GM18507 (cell line): ENCODE measurements around the gene GDPGP1.

Source experiments
- DNase-seq: peaks from one replicate; pipeline ENCODE4 v3.0.0; 2011; ENCODE audit warnings: low read depth; ENCODE audit not compliant: insufficient read length; ENCODE audit errors: extremely low spot score
- FAIRE-seq: peaks from 2 replicates; lab custom pipeline; 2011; peaks lifted over from hg19 to GRCh38; lab: Jason Lieb, UNC

Gene GDPGP1

DNA sequence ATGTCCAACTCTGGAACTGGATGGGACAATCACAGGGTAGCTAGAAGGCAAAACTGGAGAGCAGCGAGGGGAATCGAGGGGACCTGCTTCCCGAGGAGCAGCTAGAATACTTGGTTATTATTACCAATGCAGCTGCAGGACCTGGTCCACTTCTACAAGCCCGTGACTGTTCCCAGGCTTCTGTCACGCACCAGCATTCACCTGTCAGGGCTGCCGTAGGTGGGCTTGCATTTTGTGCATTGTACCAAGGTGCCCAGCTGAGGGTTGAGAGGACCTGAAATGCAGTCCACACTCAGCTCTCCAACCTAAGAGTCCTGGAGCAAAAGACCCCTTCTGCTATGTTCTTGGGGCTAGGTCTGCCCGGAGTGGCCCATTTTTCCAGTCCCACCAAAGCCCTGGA is 30.5 kb upstream of the GDPGP1 start:
- DNase-seq (no peak), FAIRE-seq (no peak)

DNA sequence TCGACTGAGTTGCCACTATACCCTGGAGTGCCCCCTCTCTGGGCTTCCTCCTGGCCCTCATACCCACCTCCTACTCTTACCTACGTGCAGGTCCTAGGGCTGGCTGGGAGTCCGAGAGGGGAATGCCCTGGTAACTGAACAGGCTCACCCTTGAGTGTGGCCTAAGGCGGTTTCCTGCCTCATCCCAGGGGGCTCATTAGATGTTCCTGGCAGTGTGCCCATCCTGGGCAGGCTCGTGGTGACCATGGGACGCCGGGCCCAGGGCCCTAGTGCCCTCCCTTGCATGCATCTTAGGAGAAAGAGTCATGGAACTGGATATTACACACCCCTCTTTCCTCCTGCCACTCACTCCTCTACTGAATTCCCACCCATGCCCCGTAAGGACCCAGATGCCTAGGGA is 30.1 kb upstream of the GDPGP1 start:
- FAIRE-seq (no peak), DNase-seq (no peak)

DNA sequence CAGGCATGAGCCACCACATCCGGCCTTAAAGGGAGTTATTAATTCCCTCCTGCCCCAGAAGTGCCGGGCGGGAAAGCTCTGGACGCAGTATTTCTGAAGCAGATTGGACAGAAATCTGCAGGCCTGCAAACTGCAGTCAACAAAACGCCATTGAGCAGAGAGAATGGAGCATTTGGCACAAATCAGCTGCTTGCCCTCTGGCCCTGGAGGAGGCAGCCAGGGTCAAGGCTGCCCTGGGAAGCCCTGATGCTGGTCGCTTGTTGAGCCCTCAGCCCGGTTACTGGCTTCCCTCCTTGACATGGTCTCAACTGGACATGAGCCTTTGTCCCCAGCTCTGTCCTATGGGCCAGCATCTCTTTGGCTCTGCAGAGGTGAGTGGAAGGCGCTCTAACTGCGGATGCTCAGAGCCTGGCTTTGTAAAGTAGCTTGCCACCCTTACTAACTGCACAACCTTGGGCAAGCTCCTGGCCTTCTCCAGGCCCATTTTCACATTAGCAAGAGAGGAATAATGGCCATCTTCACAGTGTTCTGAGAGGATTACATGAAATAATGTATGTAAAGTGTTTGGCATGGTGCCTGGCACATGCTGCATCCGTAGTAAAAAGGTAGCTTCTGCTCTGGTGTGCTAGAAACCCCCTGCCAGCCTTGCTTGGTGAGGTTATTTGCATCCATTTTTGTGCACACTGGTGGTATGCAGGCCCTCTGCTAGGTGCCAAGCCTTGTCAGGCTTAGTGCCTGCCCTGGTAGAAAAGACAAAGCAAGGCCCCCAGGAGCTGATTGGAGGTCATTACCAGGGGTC is 28.8 kb upstream of the GDPGP1 start:
- FAIRE-seq (no peak), DNase-seq (no peak)

DNA sequence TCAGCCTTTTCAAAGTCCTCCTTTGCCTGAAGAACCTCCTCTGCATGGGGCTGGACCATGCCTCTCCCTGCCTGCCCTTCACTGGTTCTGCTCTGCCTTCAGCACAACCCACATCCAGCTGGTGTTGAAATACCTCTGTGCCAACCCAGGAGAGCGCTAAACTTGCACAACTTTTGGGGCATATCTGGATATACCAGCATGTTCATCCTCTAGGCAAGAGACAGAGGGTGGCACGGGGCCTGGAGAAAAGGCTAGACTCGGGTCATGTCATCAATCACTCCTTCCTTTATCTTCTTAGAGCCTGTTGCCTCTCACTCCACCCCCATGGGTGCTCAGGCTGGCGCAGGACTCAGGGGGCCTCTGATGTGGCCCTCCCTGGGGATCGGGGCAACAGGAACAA is 28.1 kb upstream of the GDPGP1 start:
- FAIRE-seq: no peak
- no peak for DNase-seq

DNA sequence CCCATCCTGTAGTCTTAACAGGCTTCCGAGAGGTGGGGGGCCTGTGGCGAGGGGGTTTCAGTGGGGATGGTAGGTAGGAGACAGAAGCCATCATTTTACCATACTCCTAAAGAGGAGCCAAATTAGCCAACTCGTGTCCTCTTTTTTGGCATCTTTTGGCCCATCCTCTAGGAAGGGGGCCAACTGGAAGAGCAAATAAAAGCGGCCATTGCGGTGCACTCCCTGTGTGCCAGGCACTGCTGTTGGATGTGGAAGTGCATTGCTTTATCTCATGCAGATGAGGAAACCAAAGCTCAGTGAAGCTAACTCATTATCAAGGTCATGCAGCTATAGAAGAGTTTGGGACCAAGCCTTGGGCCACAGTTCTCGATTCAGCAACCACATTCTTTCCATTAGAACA is 26.8 kb upstream of the GDPGP1 start:
- FAIRE-seq (no peak), DNase-seq (no peak)

- DNase-seq (no peak), FAIRE-seq (no peak)
These were observed 25.7 kb upstream of the GDPGP1 start for GRCh38 chr15:90208356-90208755.

GRCh38 chr15:90209591-90209990 is 24.4 kb upstream of the GDPGP1 start:
- FAIRE-seq: peak; percentile 90
- no peak for DNase-seq

GRCh38 chr15:90210593-90210992 is 23.4 kb upstream of the GDPGP1 start:
- no peak for DNase-seq
- FAIRE-seq: no peak

DNA sequence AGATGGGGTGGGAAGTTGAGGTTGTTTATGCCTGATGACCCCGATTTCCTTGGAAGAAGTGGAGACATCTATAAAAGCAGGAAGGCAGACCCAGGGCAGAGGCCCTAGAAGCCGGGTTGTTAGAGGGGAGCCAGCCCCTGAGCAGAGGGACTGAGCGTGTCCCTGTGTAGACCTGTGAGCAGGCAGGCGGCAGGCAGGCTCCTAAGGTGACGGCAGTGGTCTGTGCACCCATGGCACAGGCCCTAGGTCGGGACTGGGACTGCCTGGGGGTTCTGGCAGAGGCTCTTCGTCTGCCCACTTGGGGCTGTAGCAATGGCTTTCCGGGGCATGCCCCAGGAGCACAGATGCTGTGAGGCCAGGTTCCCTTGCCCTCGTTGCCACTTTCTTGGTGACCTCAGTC is 23.0 kb upstream of the GDPGP1 start:
- FAIRE-seq: no peak

GRCh38 chr15:90211440-90212143 is 22.4 kb upstream of the GDPGP1 start:
- FAIRE-seq (no peak), DNase-seq (no peak)

More for the DNA sequence above, 23.0 kb upstream of the GDPGP1 start:
- DNase-seq: no peak

DNA sequence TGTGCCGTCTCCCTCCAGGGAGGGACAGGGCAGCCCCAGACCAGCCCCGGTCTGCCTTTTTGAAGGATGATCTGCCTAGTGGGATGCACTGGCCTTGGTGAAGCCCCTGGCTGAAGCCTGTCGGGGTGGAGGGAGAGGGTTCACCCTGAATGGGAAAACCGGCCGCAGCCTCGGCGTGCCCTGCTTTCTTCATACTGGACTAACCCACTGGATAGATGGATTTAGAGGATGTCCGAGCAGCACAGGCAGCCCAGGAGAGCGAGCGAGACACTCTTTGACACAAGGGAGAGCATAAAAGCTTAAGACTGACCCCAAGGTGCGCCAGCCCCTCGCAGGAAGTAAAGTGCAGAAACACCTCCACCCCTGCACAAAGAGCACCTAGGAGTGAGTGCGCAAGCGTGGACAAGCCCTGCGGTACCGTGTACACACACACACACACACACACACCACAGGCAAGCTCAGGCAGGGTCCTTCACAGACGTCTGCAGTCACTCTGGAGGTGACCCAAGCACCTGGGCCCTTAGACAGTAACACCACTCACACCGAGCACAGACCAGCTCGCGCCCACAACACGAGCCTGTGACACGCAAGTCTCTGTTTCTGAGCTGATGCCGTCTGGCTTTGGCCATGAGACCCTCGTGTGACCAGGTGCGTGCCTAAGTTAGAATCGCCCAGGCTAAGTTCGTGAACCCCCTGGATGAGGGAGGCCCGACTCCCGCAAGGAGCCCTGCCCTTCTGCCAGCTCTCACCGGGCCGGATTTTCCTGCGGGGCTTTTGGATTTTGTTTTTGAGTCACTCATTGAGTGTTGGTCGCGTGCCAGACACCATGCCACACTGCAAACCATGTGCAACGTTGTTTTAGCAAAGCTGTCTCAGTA is 21.5 kb upstream of the GDPGP1 start:
- FAIRE-seq: no peak
- no peak for DNase-seq

DNA sequence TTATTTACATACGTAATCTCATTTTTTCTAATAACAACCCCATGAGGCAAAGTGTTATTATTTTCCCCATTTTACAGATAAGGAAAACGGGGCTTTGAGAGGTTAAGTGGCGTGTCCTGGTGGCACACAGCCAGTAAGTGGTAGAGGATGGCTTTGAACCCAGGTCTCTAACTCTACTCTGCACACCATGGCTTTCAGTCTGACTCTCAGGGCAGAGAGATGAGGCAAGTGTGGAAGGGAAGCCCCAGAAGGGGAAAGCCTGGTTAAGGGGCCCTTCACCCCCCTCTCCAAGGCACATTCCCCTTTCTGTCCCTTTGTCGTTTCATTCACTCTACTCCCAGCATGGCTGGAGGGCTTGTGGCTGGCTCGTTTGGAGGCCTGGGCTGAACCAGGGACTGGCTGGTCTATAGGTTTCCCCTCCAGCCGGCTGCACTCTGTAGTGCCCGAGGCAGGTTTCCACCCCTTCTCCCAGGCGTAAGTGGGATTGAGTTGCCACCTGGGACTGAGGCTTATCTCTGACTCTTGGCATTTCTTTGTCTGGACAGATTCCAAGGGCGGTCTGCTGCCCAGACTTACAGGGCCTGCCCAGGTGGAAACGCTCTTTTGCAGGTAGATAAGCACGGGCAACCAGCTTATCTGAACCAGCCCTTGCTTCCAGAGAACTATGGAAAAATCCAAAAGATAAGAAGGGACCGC is 20.7 kb upstream of the GDPGP1 start:
- no peak for DNase-seq
- peak; percentile 15 for FAIRE-seq

GRCh38 chr15:90213818-90214204 is 20.2 kb upstream of the GDPGP1 start:
- DNase-seq: no peak
- no peak for FAIRE-seq

GRCh38 chr15:90214553-90215196 is 19.3 kb upstream of the GDPGP1 start:
- FAIRE-seq (peak; percentile 5), DNase-seq (no peak)

DNA sequence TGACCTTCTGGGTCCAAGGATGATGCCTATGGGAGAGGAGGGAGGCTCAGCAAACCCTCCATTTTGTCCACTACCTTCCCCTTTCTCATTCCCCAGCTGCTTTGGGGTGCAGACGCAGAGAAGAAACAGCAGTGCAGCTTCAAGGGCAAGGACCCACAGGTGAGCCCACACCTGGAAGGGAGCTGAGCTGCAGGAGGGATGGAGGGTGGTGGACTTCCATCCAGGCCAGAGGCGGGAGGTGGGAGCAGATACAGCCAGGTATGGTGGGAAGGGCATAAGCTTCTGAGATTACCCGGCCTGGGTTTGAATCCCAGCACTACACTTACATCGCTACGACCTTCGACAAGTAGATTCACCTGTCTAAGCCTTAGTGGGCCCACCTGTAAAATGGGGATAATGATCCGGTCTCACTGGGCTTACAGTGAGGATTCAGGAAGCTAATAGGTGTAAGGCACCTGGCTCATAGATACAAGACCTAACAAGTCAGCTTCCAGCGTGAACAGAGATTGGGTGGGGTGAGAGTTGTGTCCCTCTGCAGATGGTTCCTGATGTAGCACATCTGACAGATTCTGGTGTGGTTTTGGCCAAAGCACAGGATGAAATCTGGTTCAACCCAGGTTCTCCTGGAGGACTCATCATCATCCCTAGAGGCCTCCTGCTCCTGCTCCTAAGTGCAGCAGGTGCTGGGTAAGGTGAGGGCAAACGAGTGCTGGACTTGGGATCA is 16.2 kb upstream of the GDPGP1 start:
- DNase-seq: no peak
- no peak for FAIRE-seq

- FAIRE-seq: no peak
- no peak for DNase-seq
These were observed 14.4 kb upstream of the GDPGP1 start for GRCh38 chr15:90219421-90220141.

DNA sequence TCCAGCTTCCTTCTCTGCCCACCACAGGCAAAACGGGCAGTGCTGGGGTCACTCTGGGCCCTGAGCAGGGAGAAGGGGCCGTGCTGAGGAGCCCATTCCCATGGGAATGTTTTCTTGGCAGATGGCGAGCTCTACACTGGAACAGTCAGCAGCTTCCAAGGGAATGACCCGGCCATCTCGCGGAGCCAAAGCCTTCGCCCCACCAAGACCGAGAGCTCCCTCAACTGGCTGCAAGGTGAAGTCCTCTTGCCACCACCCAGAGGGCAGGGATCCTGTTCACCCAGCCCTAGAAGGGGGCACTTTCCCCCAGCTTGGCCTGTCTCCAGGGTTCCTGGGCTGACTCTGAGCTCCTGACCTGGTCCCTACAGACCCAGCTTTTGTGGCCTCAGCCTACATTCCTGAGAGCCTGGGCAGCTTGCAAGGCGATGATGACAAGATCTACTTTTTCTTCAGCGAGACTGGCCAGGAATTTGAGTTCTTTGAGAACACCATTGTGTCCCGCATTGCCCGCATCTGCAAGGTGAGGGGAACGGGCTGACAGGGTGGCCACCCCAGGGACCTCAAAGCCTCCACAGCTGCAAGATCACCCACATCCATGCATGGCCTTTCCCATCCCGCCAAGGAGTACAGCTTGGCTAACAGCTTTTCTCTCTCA is 12.6 kb upstream of the GDPGP1 start:
- DNase-seq (no peak), FAIRE-seq (peak; percentile 74)
